HG03097 (cell line): ENCODE results near the gene PDE6G.
"Not testable (repeated sequence)": the region's sequence is repeated elsewhere in the genome, so short reads cannot be mapped to it uniquely, and the experiment has no call there.

Experiments
- ATAC-seq: cut with Tn5 transposase; IDR thresholded peaks from one replicate; pipeline ENCODE4 v1.9.1; 2021; ENCODE audit not compliant: unreplicated experiment, low FRiP score

PDE6G gene

DNA sequence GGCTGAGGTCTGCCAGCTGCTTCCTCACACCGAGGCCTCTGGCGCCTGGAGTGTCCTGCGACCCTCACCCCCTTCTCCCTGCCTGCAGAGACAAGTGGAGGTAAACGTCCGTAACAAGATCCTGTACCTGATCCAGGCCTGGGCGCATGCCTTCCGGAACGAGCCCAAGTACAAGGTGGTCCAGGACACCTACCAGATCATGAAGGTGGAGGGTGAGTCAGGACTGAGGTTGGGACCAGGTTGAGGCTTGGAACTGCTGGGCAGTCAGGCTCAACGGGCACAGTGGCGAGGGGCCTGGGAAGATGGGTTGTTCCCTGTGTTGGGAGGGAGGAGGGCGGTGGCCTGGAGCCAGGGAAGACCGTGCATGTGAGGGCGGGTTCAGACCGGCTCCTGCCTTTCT, 32.3 kb upstream of the PDE6G start:
- ATAC-seq = no peak

- no peak for ATAC-seq
Observed at GRCh38 chr17:81687770-81688541, 31.6 kb upstream of the PDE6G start.

DNA sequence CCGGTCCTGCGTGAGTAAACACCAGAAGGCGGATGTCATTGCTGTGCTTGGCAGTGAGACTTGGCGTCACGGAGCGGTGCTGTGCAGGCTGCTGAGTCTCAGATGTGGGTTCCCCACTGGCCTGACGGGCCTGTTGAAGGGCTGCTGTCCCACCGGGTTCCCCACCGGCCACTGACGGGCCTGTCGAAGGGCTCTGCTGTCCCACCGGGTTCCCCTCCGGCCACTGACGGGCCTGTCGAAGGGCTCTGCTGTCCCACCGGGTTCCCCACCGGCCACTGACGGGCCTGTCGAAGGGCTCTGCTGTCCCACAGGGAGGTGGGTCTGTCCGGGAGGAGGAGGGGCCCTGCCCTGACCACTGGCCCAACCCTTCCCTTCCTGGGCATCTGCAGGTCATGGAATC, 30.3 kb upstream of the PDE6G start:
- ATAC-seq = no peak

- no peak for ATAC-seq
Observed at GRCh38 chr17:81685108-81685507, 28.8 kb upstream of the PDE6G start.

DNA sequence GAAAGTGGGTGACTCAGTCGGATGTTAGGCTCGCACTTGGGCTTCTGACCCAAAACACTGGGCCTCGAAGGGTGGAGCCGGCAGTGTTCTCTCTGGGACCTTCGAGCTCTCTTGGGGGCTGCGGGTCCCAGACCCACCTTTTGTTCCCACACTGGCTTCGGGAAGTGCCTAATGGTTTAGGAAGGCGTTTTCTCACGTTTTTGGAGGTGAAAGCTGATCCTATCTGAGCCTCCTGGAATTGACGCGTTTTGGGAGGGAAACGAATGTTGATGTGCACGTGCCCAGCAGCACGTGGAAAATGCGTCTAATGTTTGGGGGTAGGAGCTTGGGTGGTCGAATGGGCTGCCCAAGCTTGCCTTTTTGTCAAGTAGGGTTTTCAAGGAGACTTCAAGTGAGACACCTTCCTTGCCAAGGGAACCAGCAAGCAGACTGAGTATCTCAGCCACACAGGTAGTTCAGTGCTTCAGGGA, 28.1 kb upstream of the PDE6G start:
- ATAC-seq = no peak

- peak; percentile 85 for ATAC-seq
Observed at GRCh38 chr17:81683584-81684441, 27.5 kb upstream of the PDE6G start, which contains the start of the genes ARL16 and HGS. ARL16 (minus strand) TSS chr17:81683797; CDS start chr17:81683753, 44 bp downstream. HGS (plus strand) TSS chr17:81684011; CDS start chr17:81684067, 56 bp downstream.

DNA sequence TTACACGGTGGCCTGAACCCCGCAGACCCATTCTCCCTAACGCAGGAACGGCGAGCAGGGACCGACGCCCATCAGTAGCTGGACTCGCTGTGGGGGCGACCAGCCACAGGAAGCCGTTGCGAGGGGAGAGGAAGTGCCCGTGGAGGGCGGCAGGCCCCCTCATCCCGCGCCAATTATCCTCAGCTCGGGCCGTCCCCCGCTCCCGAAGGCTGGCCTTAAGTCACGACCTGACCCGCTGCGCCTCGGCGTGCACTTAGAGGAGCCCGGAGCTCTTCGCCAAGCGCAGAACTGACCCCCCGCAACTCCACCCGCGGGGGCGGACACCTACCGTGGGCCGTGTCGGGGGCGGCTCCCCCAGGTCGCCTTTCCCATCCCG, 26.9 kb upstream of the PDE6G start:
- ATAC-seq = peak; percentile 9

GRCh38 chr17:81682565-81683207, 26.3 kb upstream of the PDE6G start:
- peak; percentile 7 for ATAC-seq

DNA sequence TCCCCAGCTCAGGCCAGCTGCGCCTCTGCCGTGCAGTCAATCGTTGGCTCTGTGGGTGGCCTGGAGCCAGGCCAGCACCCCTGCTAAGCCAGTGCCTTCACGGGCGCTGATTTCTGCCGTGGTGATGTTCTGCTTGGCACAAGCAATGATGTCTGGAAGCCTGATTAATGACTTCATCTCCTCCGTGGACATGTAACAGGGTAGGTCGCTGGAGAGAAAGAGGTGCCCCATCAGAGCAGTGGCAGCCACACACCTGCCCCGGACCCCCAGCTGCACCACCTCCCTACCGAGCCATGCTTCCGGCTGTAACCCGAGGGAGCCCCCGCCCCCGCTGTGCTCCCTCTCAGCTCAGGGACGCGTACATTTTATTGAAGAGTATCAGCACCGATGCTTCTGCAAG, 25.3 kb upstream of the PDE6G start:
- no peak for ATAC-seq

GRCh38 chr17:81680150-81680549, 23.8 kb upstream of the PDE6G start:
- ATAC-seq = no peak

GRCh38 chr17:81676906-81677305, 20.6 kb upstream of the PDE6G start:
- no peak for ATAC-seq

- ATAC-seq = not testable (repeated sequence)
Observed at GRCh38 chr17:81675515-81676221, 19.3 kb upstream of the PDE6G start.

- ATAC-seq = no peak
Observed at GRCh38 chr17:81673561-81674258, 17.4 kb upstream of the PDE6G start.

DNA sequence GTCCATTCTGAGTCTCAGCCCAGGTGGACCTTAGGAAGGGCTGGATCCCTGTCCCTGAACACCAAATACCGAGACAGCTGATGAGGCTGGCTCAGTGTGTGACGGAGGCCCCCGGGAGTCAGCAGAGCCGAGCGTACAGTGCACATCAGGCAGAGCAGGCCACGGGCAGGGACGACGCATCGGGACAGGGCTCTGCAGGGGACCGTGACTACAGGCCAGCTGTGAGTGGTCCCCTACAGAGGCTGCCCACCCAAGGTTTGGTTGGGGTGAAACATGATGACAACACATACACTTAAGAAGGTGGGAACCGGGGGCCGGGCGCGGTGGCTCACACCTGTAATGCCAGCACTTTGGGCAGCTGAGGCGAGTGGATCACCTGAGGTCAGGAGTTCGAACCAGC, 16.6 kb upstream of the PDE6G start:
- no peak for ATAC-seq

DNA sequence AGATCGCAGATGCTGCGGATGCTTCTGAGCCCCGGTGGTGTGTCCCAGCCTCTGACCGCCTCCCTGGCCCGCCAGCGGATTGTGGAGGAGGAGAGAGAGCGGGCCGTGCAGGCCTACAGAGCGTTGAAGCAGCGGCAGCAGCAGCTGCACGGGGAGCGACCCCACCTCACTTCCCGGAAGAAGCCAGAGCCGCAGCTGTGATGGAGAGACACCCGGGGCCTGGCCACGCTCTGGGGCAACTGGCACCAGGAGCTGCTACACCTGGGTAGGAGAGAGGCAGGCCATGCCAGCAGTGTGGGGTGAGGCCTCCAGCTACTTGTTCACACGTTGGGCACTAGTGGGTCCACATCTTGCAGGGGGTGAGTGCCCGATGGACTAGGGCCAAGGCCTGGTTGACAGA, 16.2 kb upstream of the PDE6G start:
- no peak for ATAC-seq

- ATAC-seq = no peak
Observed at GRCh38 chr17:81667754-81668153, 11.4 kb upstream of the PDE6G start.

- peak; percentile 83 for ATAC-seq
Observed at GRCh38 chr17:81666342-81667191, 10.2 kb upstream of the PDE6G start, which contains the start of the genes CCDC137 and OXLD1. CCDC137 (plus strand) TSS chr17:81666737; CDS start chr17:81666767, 30 bp downstream. OXLD1 (minus strand) TSS chr17:81666605; CDS start chr17:81666577, 28 bp downstream.

DNA sequence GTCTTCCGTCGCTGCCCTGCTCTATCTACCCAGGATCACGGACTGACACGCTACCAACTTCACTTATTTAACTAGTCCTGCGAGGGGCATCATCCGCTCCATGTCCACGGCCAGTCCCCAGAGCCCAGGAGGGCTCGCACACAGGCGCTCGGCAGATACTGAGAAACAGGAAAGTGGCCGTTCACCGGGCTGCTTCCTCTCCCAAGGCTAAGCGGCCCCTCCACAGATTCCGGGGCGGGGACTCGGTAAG, 9.7 kb upstream of the PDE6G start:
- ATAC-seq = peak; percentile 8
